H1 (cell line): ENCODE data around the gene DNAJC6. TPM values are rescaled to one million over a fixed set of nuclear protein-coding genes. Genes with fewer than 3 reads are reported as not detected.

Source experiments
- CTCF ChIA-PET: fragments of 300-600 bp; sonication (Branson Sonifier 250); formaldehyde crosslinking; loops from one replicate; lab custom pipeline; 2021; ENCODE audit not compliant: partially characterized antibody; lab: Charles Lee
- POLR2A ChIA-PET: fragments of 300-600 bp; sonication (Branson Sonifier 250); formaldehyde crosslinking; loops from one replicate; lab custom pipeline; 2021; ENCODE audit warnings: inconsistent platforms; ENCODE audit not compliant: partially characterized antibody; lab: Charles Lee
- DNase-seq, 2 experiments: peaks; one replicate each; pipeline versions ENCODE4 v3.0.0 to v3.0.0-alpha.2; 2010 to 2022; ENCODE audit warnings: low spot score in 2 of 2, low read depth in 1 of 2, mixed read lengths in 1 of 2
- FAIRE-seq: peaks from 2 replicates; lab custom pipeline; 2011; peaks lifted over from hg19 to GRCh38; lab: Jason Lieb, UNC
- H2AFZ ChIP-seq: 2 replicates; pipeline ENCODE4 v1.8.1; 2012; ENCODE audit warnings: low read length, inconsistent platforms
- H2AK5ac ChIP-seq: 2 replicates; pipeline ENCODE4 v1.6.1; 2013; ENCODE audit warnings: low read depth, low read length
- H2BK120ac ChIP-seq: replicated peaks from 2 replicates; pipeline ENCODE3; 2013; ENCODE audit warnings: low read depth, low read length, inconsistent platforms
- H2BK12ac ChIP-seq: 2 replicates; pipeline ENCODE4 v1.6.1; 2013; ENCODE audit warnings: low read depth, low read length
- H2BK15ac ChIP-seq: 2 replicates; pipeline ENCODE4 v1.6.1; 2013; ENCODE audit warnings: low read length
- H2BK20ac ChIP-seq: 2 replicates; pipeline ENCODE4 v1.6.1; 2013; ENCODE audit warnings: low read length
- H2BK5ac ChIP-seq: 2 replicates; pipeline ENCODE4 v1.6.1; 2013; ENCODE audit warnings: low read depth, low read length
- H3K14ac ChIP-seq: 2 replicates; pipeline ENCODE4 v1.6.1; 2013; ENCODE audit warnings: inconsistent platforms; ENCODE audit not compliant: insufficient read length
- H3K18ac ChIP-seq: 2 replicates; pipeline ENCODE4 v1.6.1; 2013; ENCODE audit warnings: low read length; ENCODE audit errors: extremely low read depth
- H3K23ac ChIP-seq: 2 replicates; pipeline ENCODE4 v1.6.1; 2013; ENCODE audit warnings: inconsistent platforms; ENCODE audit not compliant: insufficient read length
- H3K23me2 ChIP-seq: 2 replicates; pipeline ENCODE4 v1.6.1; 2013; ENCODE audit warnings: low read depth, low read length
- H3K27ac ChIP-seq: 2 replicates; pipeline ENCODE4 v1.6.1; 2011; ENCODE audit warnings: low read depth, low read length, inconsistent platforms
- H3K27me3 ChIP-seq, 4 experiments: replicated peaks in 1 of 4; 1 replicate in 1 of 4; 2 replicates in 3 of 4; pipeline versions ENCODE4 v1.6.1 to v1.8.1; 2011 to 2013; ENCODE audit warnings: low read length in 3 of 4, mild to moderate bottlenecking in 3 of 4, inconsistent platforms in 2 of 4, mixed read lengths in 2 of 4, moderate library complexity in 1 of 4; ENCODE audit not compliant: control insufficient read depth in 3 of 4, insufficient read depth in 3 of 4; ENCODE audit errors: extremely low read depth in 1 of 4
- H3K36me3 ChIP-seq, 4 experiments: 2 replicates each; pipeline versions ENCODE4 v1.6.1 to v1.8.1; 2011 to 2013; ENCODE audit warnings: mild to moderate bottlenecking in 4 of 4, low read length in 3 of 4, moderate library complexity in 2 of 4, control low read depth in 1 of 4, inconsistent platforms in 1 of 4; ENCODE audit not compliant: insufficient read depth in 4 of 4, control insufficient read depth in 2 of 4
- H3K4ac ChIP-seq: replicated peaks from 2 replicates; pipeline ENCODE3; 2013; ENCODE audit warnings: low read length, low read depth, mixed read lengths, inconsistent platforms; ENCODE audit not compliant: insufficient read length
- H3K4me1 ChIP-seq, 4 experiments: replicated peaks in 1 of 4; 1 replicate in 1 of 4; 2 replicates in 3 of 4; pipeline versions ENCODE4 v1.6.1 to v1.8.1; 2011 to 2013; ENCODE audit warnings: low read length in 3 of 4, inconsistent platforms in 2 of 4, mixed read lengths in 1 of 4; ENCODE audit not compliant: insufficient read depth in 4 of 4, control insufficient read depth in 3 of 4
- H3K4me2 ChIP-seq, 2 experiments: 2 replicates each; pipeline versions ENCODE4 v1.6.1 to v1.8.1; 2011 to 2013; ENCODE audit warnings: low read depth in 2 of 2, low read length in 2 of 2, control low read depth in 1 of 2, inconsistent platforms in 1 of 2, mild to moderate bottlenecking in 1 of 2; ENCODE audit not compliant: insufficient read depth in 1 of 2
- H3K4me3 ChIP-seq, 4 experiments: fragments of 200-600, 300-600 bp in 1 of 4; sonication (generic), shearing (Covaris generic), sonication (Bioruptor Twin) in 1 of 4; 2 replicates each; pipeline versions ENCODE4 v1.5.1 to v1.8.1; 2011 to 2016; ENCODE audit warnings: low read length in 4 of 4, low read depth in 3 of 4, control low read depth in 2 of 4, inconsistent platforms in 2 of 4, mild to moderate bottlenecking in 2 of 4, mixed read lengths in 1 of 4, moderate library complexity in 1 of 4; ENCODE audit not compliant: insufficient read depth in 2 of 4; ENCODE audit errors: extremely low read depth in 1 of 4
- H3K56ac ChIP-seq: replicated peaks from 2 replicates; pipeline ENCODE3; 2013; ENCODE audit warnings: low read depth, mild to moderate bottlenecking, mixed read lengths, low read length, inconsistent platforms; ENCODE audit not compliant: insufficient read length
- H3K79me1 ChIP-seq: 2 replicates; pipeline ENCODE4 v1.6.1; 2013; ENCODE audit warnings: low read depth, low read length, control low read depth
- H3K79me2 ChIP-seq, 2 experiments: 2 replicates each; pipeline versions ENCODE4 v1.6.1 to v1.8.1; 2012 to 2013; ENCODE audit warnings: low read length in 2 of 2, mild to moderate bottlenecking in 2 of 2, inconsistent platforms in 1 of 2; ENCODE audit not compliant: insufficient read depth in 2 of 2, control insufficient read depth in 1 of 2
- H3K9ac ChIP-seq, 4 experiments: replicated peaks in 1 of 4; 1 replicate in 1 of 4; 2 replicates in 3 of 4; pipeline versions ENCODE4 v1.6.1 to v1.8.1; 2011 to 2013; ENCODE audit warnings: low read depth in 3 of 4, low read length in 3 of 4, control low read depth in 2 of 4, mild to moderate bottlenecking in 2 of 4, moderate library complexity in 2 of 4, inconsistent platforms in 1 of 4; ENCODE audit errors: extremely low read depth in 1 of 4
- H3K9me3 ChIP-seq, 2 experiments: 2 replicates each; pipeline versions ENCODE4 v1.6.1 to v1.8.1; 2012 to 2013; ENCODE audit warnings: mild to moderate bottlenecking in 2 of 2, moderate library complexity in 2 of 2, control low read depth in 1 of 2, inconsistent platforms in 1 of 2, low read depth in 1 of 2, low read length in 1 of 2, mixed read lengths in 1 of 2; ENCODE audit not compliant: insufficient read depth in 2 of 2
- H4K20me1 ChIP-seq, 2 experiments: replicated peaks in 1 of 2; 2 replicates each; pipeline versions ENCODE3 to v1.8.1; 2011 to 2013; ENCODE audit warnings: inconsistent platforms in 2 of 2, low read length in 2 of 2, mild to moderate bottlenecking in 1 of 2; ENCODE audit not compliant: insufficient read depth in 2 of 2, control insufficient read depth in 1 of 2
- H4K5ac ChIP-seq: 2 replicates; pipeline ENCODE4 v1.6.1; 2013; ENCODE audit warnings: low read length, low read depth, mixed read lengths, inconsistent platforms; ENCODE audit not compliant: insufficient read length
- H4K8ac ChIP-seq: 2 replicates; pipeline ENCODE4 v1.8.0; 2013; ENCODE audit warnings: mild to moderate bottlenecking, moderate library complexity, low read length, inconsistent platforms; ENCODE audit not compliant: insufficient read depth; ENCODE audit errors: extremely low read depth
- H4K91ac ChIP-seq: replicated peaks from 2 replicates; pipeline ENCODE3; 2013; ENCODE audit warnings: low read length, mixed read lengths, inconsistent platforms; ENCODE audit not compliant: insufficient read length
- CBX5 ChIP-seq: fragments of 300-800, 300-1000 bp; sonication (generic); IDR thresholded peaks from 2 replicates; pipeline ENCODE4 v1.7.1; 2016; ENCODE audit warnings: antibody characterized with exemption, low read length, low read depth
- CTCF ChIP-seq, 3 experiments: IDR thresholded peaks; 1 replicate in 2 of 3; 2 replicates in 1 of 3; pipeline versions ENCODE4 v1.5.1 to v1.6.1; 2011; ENCODE audit warnings: low read length in 3 of 3, mild to moderate bottlenecking in 3 of 3, inconsistent platforms in 2 of 3, low read depth in 1 of 3, moderate library complexity in 1 of 3; ENCODE audit not compliant: insufficient read depth in 1 of 3; ENCODE audit errors: control extremely low read depth in 1 of 3
- EGR1 ChIP-seq: IDR thresholded peaks from 2 replicates; pipeline ENCODE4 v1.6.1; 2011; ENCODE audit warnings: low read depth, low read length, borderline replicate concordance
- FOSL1 ChIP-seq: IDR thresholded peaks from 2 replicates; pipeline ENCODE4 v1.6.1; 2011; ENCODE audit warnings: mild to moderate bottlenecking, low read depth, low read length, moderate library complexity; ENCODE audit not compliant: insufficient read depth
- HDAC2 ChIP-seq, 2 experiments: fragments of 300-600 bp in 1 of 2; sonication (generic) in 1 of 2; IDR thresholded peaks; 2 replicates each; pipeline ENCODE4 v1.6.1; 2011 to 2012; ENCODE audit warnings: low read depth in 2 of 2, low read length in 2 of 2, mild to moderate bottlenecking in 2 of 2, moderate library complexity in 2 of 2, borderline replicate concordance in 1 of 2, inconsistent platforms in 1 of 2
- MAX ChIP-seq: IDR thresholded peaks from 2 replicates; pipeline ENCODE4 v1.6.1; 2012; ENCODE audit warnings: inconsistent platforms
- NRF1 ChIP-seq: IDR thresholded peaks from 2 replicates; pipeline ENCODE4 v1.6.1; 2011; ENCODE audit warnings: mild to moderate bottlenecking, low read depth, low read length, improper control_type of control experiment
- SP2 ChIP-seq: IDR thresholded peaks from 2 replicates; pipeline ENCODE4 v1.6.1; 2012; ENCODE audit warnings: mild to moderate bottlenecking, low read length, inconsistent platforms
- TEAD4 ChIP-seq: IDR thresholded peaks from 2 replicates; pipeline ENCODE4 v1.6.1; 2012; ENCODE audit warnings: low read depth, low read length, inconsistent platforms, mixed read lengths
- USF2 ChIP-seq: IDR thresholded peaks from 2 replicates; pipeline ENCODE4 v1.6.1; 2011; ENCODE audit warnings: low read length, improper control_type of control experiment
- WGBS, 2 experiments: shearing (Covaris generic) in 1 of 2; methylation state at CpG; one replicate each; pipeline versions ENCODE4 v1.1.6 to v1.1.7; 2013 to 2015; ENCODE audit warnings: low lambda C conversion rate in 2 of 2, mixed read lengths in 2 of 2, inconsistent platforms in 1 of 2, low coverage in 1 of 2, missing lambda C conversion rate in 1 of 2; ENCODE audit not compliant: insufficient replicate concordance in 2 of 2, insufficient coverage in 1 of 2, insufficient read length in 1 of 2; ENCODE audit errors: extremely low coverage in 1 of 2, missing lambda C conversion rate in 1 of 2; 5-methylcytosine and 5-hydroxymethylcytosine counted together
- polyA plus RNA-seq, 7 experiments: library from polyadenylated mRNA; depleted of rRNA in 3 of 7; stranded (reverse) in 5 of 7; unstranded in 2 of 7; fragments of >200 nt in 5 of 7; fragments of 200-250 nt in 2 of 7; gene quantifications; 1 replicate in 5 of 7; 2 replicates in 1 of 7; 4 replicates in 1 of 7; pipeline versions ENCODE4 v1.2.1 to v1.2.3, GENCODE V29; 2011 to 2013; ENCODE audit warnings: missing spikeins in 2 of 7, mixed read lengths in 2 of 7
- total RNA-seq: library from RNA; stranded (reverse); fragmentation: NEBNext Ultra II Directional; extraction: Animal tissue kit (Norgen Biotek cat#: 25700); gene quantifications from 2 replicates; pipeline ENCODE4 v1.2.1, GENCODE V29; 2021

The DNAJC6 gene
- total and polyA plus RNA-seq, 2 of the 8 experiments (the other 6 are each of a cell fraction or from before 2014, with no cell fraction given), result 1.6 to 3.0 TPM

GRCh38 chr1:65371544-65371943 is 62.2 kb downstream of the DNAJC6 start:
- 94% methylated on average over 3 of the region's 3 CpGs; no CpG with 5 or more reads in 1 of the 2 experiments for WGBS, 2 experiments
- FAIRE-seq, result no peak
- TF ChIP-seq FOSL1 (no peak), CTCF (IDR thresholded peaks at IDR 0.05; ENCODE audit: control extremely low read depth in 1 of 3, insufficient read depth in 1 of 3, low read depth in 1 of 3, low read length in 3 of 3) (no peak), MAX (no peak), NRF1 (no peak), USF2 (no peak), TEAD4 (no peak), CBX5 (no peak), SP2 (no peak), HDAC2 (IDR thresholded peaks at IDR 0.05; ENCODE audit: borderline replicate concordance in 1 of 2, low read depth in 2 of 2, low read length in 2 of 2) (no peak), EGR1 (no peak)

More at GRCh38 chr1:65371544-65371943, 62.2 kb downstream of the DNAJC6 start:
- DNase-seq, result no peak
- H2BK15ac ChIP-seq, result no peak overlapping the region
- no peak overlapping the region for H3K56ac ChIP-seq
- CTCF ChIA-PET, result interaction anchor here (0.8 to 2.0 kb wide), 6 partner anchors 9 to 51 kb away, joined by 3 to 4 read pairs (median 4); no protein-coding TSS in a partner anchor
- no peak overlapping the region for H2BK12ac ChIP-seq
- H3K18ac ChIP-seq, result no peak overlapping the region
- H3K27me3 ChIP-seq, result no peaks in the 10 kb centered on the region
- H3K36me3 ChIP-seq, result no peaks in the 10 kb centered on the region
- H4K91ac ChIP-seq, result no peak overlapping the region
- H2BK120ac ChIP-seq, result no peak overlapping the region
- H2AK5ac ChIP-seq, result no peak overlapping the region
- no peak overlapping the region for H3K4me3 ChIP-seq
- no peaks in the 10 kb centered on the region for H3K79me2 ChIP-seq
- H4K5ac ChIP-seq, result no peak overlapping the region
- no peak overlapping the region for H2BK20ac ChIP-seq
- no peak overlapping the region for H3K4ac ChIP-seq
- H3K23me2 ChIP-seq, result no peaks in the 10 kb centered on the region
- H4K20me1 ChIP-seq, result no peaks in the 10 kb centered on the region
- POLR2A ChIA-PET, result no interaction called here
- H4K8ac ChIP-seq, result no peak overlapping the region; the same call in 1 of the 2 replicates
- no peak overlapping the region for H3K4me2 ChIP-seq
- no peaks in the 10 kb centered on the region for H3K4me1 ChIP-seq
- H2BK5ac ChIP-seq, result no peak overlapping the region
- no peak overlapping the region for H3K27ac ChIP-seq
- no peaks in the 10 kb centered on the region for H3K79me1 ChIP-seq
- no peak overlapping the region for H3K14ac ChIP-seq
- H3K23ac ChIP-seq, result no peak overlapping the region
- H2AFZ ChIP-seq, result no peak overlapping the region
- H3K9me3 ChIP-seq, result no peaks in the 10 kb centered on the region
- H3K9ac ChIP-seq, result no peak overlapping the region
